K562 (cell line): ENCODE results near the gene MTRFR. TPM values are rescaled to one million over a fixed set of nuclear protein-coding genes. Genes with fewer than 3 reads are reported as not detected.

ENCODE experiments used
- ATAC-seq: fragments of 200-7000 bp; cut with Tn5 transposase; 3 replicates; pipeline ENCODE4 v1.9.1; 2020; ENCODE audit warnings: moderate library complexity
- BruUV-seq: library from RNA; stranded (reverse); fragments of 400-500 nt; replicated peaks from 2 replicates; lab custom pipeline; 2021; lab: Mats Ljungman, UMichigan
- CTCF ChIA-PET: fragments of 300-600 bp; formaldehyde crosslinking; extraction: SDS; loops from one replicate; lab custom pipeline; 2021; ENCODE audit warnings: low intra/inter-chr PET ratio; lab: Yijun Ruan, JAX
- POLR2A ChIA-PET: fragments of 300-600, 350-650 bp; sonication (Branson Sonifier 250); formaldehyde crosslinking; extraction: SDS; loops from one replicate; lab custom pipeline; 2021; ENCODE audit warnings: antibody characterized with exemption, inconsistent platforms; lab: Yijun Ruan, JAX
- DNase-seq, 4 experiments: peaks; one replicate each; pipeline versions ENCODE4 v3.0.0 to v3.0.0-alpha.2; 2011 to 2018; ENCODE audit warnings: low spot score in 3 of 4, mixed read lengths in 3 of 4; ENCODE audit errors: extremely low read depth in 1 of 4
- FAIRE-seq: peaks from 2 replicates; lab custom pipeline; 2011; peaks lifted over from hg19 to GRCh38; lab: Jason Lieb, UNC
- H2AFZ ChIP-seq: 2 replicates; pipeline ENCODE4 v1.6.0; 2011; ENCODE audit warnings: low read depth, low read length, control low read depth, inconsistent platforms
- H3K27ac ChIP-seq: fragments of 200-600 bp; 3 replicates; pipeline ENCODE4 v1.8.0; 2011; ENCODE audit warnings: low read depth, mild to moderate bottlenecking, control low read depth, inconsistent platforms, low read length, moderate library complexity, mixed read lengths; ENCODE audit errors: extremely low read depth
- H3K27me3 ChIP-seq, 2 experiments: fragments of 300-600 bp in 1 of 2; 2 replicates in 1 of 2; 3 replicates in 1 of 2; pipeline versions ENCODE4 v1.6.0 to v1.8.0; 2011; ENCODE audit warnings: inconsistent platforms in 2 of 2, low read length in 2 of 2, mild to moderate bottlenecking in 1 of 2, mixed read lengths in 1 of 2, moderate library complexity in 1 of 2; ENCODE audit not compliant: control insufficient read depth in 2 of 2, insufficient read depth in 2 of 2
- H3K36me3 ChIP-seq: fragments of 300-600 bp; 3 replicates; pipeline ENCODE4 v1.8.0; 2011; ENCODE audit warnings: mild to moderate bottlenecking, low read length, inconsistent platforms; ENCODE audit not compliant: control insufficient read depth, insufficient read depth
- H3K4me1 ChIP-seq, 2 experiments: fragments of 200-600 bp in 1 of 2; replicated peaks in 1 of 2; 2 replicates in 1 of 2; 3 replicates in 1 of 2; pipeline versions ENCODE4 v1.5.1 to v1.8.0; 2011; ENCODE audit warnings: inconsistent platforms in 2 of 2, low read length in 2 of 2, mild to moderate bottlenecking in 1 of 2, mixed read lengths in 1 of 2, moderate library complexity in 1 of 2; ENCODE audit not compliant: control insufficient read depth in 2 of 2, insufficient read depth in 2 of 2
- H3K4me2 ChIP-seq: 2 replicates; pipeline ENCODE4 v1.6.1; 2011; ENCODE audit warnings: low read length, control low read depth, inconsistent platforms, mixed read lengths; ENCODE audit not compliant: insufficient read depth
- H3K4me3 ChIP-seq: fragments of 200-600 bp; sonication (generic), shearing (Covaris generic); 2 replicates; pipeline ENCODE4 v1.5.1; 2016; ENCODE audit warnings: control low read depth, inconsistent platforms
- H3K79me2 ChIP-seq: fragments of 200-600 bp; 3 replicates; pipeline ENCODE4 v1.8.0; 2011; ENCODE audit warnings: low read length, inconsistent platforms; ENCODE audit not compliant: control insufficient read depth, insufficient read depth
- H3K9ac ChIP-seq, 2 experiments: 2 replicates each; pipeline versions ENCODE4 v1.6.0 to v1.6.1; 2011; ENCODE audit warnings: low read depth in 2 of 2, low read length in 2 of 2, control low read depth in 1 of 2, inconsistent platforms in 1 of 2, mild to moderate bottlenecking in 1 of 2, mixed read lengths in 1 of 2; ENCODE audit not compliant: insufficient read depth in 1 of 2
- H3K9me1 ChIP-seq: one replicate; pipeline ENCODE4 v1.6.0; 2011; ENCODE audit warnings: inconsistent platforms, mild to moderate bottlenecking, low read length, moderate library complexity; ENCODE audit not compliant: control insufficient read depth, insufficient read depth
- H3K9me3 ChIP-seq: replicated peaks from 2 replicates; pipeline ENCODE4 v1.5.1; 2011; ENCODE audit warnings: low read depth, low read length, inconsistent platforms; ENCODE audit not compliant: control insufficient read depth, insufficient read depth
- H4K20me1 ChIP-seq: replicated peaks from 2 replicates; pipeline ENCODE4 v1.6.1; 2011; ENCODE audit warnings: low read length, inconsistent platforms, mixed read lengths; ENCODE audit not compliant: control insufficient read depth, insufficient read depth
- CLOCK ChIP-seq: fragments of 250-450 bp; sonication (Bioruptor Pico); IDR thresholded peaks from 2 replicates; pipeline ENCODE4 v1.4.0; 2020; ENCODE audit warnings: mild to moderate bottlenecking, moderate library complexity, borderline replicate concordance
- IRF2 ChIP-seq: sonication (generic); formaldehyde crosslinking; IDR thresholded peaks from 2 replicates; pipeline ENCODE4 v1.8.1; 2022; ENCODE audit warnings: mild to moderate bottlenecking, missing genetic modification reagents
- POLR2G ChIP-seq: fragments of 200-400 bp; formaldehyde crosslinking; IDR thresholded peaks from 2 replicates; pipeline ENCODE4 v1.6.1; 2017; ENCODE audit warnings: low read depth, mild to moderate bottlenecking, antibody characterized with exemption, low read length, moderate library complexity
- RBM22 ChIP-seq: fragments of 200-400 bp; formaldehyde crosslinking; IDR thresholded peaks from 2 replicates; pipeline ENCODE4 v1.6.1; 2018; ENCODE audit warnings: low read length, low read depth; ENCODE audit not compliant: poor library complexity, severe bottlenecking
- TEAD4 ChIP-seq, 2 experiments: sonication (generic) in 1 of 2; formaldehyde crosslinking in 1 of 2; IDR thresholded peaks; 2 replicates each; pipeline versions ENCODE4 v1.6.1 to v1.8.0; 2012 to 2022; ENCODE audit warnings: borderline replicate concordance in 1 of 2, inconsistent platforms in 1 of 2, low read length in 1 of 2, mild to moderate bottlenecking in 1 of 2, missing genetic modification reagents in 1 of 2
- ZBTB7A ChIP-seq: IDR thresholded peaks from 2 replicates; pipeline ENCODE4 v1.6.1; 2011; ENCODE audit warnings: low read depth, mild to moderate bottlenecking, low read length, moderate library complexity, borderline replicate concordance; ENCODE audit not compliant: control insufficient read depth
- WGBS: fragments of 100-300 bp; shearing (Covaris generic); methylation state at CpG from one replicate; pipeline ENCODE4 v1.1.6; 2016; ENCODE audit warnings: low coverage, mixed read lengths; ENCODE audit not compliant: insufficient coverage; ENCODE audit errors: missing lambda C conversion rate; 5-methylcytosine and 5-hydroxymethylcytosine counted together
- in situ Hi-C: fragments of 300-500 bp; cut with MboI; formaldehyde crosslinking; loops from 4 replicates; pipeline ENCODE4 v1.15.0; 2018; ENCODE audit warnings: inconsistent platforms, mixed read lengths
- intact Hi-C: fragments of 100-400 bp; cut with micrococcal nuclease; formaldehyde crosslinking; loops from 2 replicates; pipeline ENCODE4 v1.14.2; 2022
- polyA plus RNA-seq, 8 experiments: library from polyadenylated mRNA; depleted of rRNA in 4 of 8; stranded (reverse) in 5 of 8; unstranded in 3 of 8; fragments of >200 nt; fragmentation: Nextera tagmentation in 2 of 8; fragmentation: Illumina TruSeq in 1 of 8; extraction: Ambion mirVana in 2 of 8; extraction: Trizol in 1 of 8; gene quantifications; 2 replicates each; pipeline versions ENCODE4 v1.2.1 to v1.2.3, GENCODE V29; 2011 to 2014; ENCODE audit warnings: inconsistent platforms in 1 of 8, missing spikeins in 1 of 8
- total RNA-seq, 7 experiments: library from RNA; depleted of rRNA in 6 of 7; stranded (reverse); fragments of >200 nt in 6 of 7; fragmentation: Illumina TruSeq in 2 of 7; extraction: Trizol in 2 of 7; gene quantifications; 2 replicates each; pipeline versions ENCODE4 v1.2.1 to v1.2.3, GENCODE V29; 2011 to 2021; ENCODE audit warnings: low replicate concordance in 1 of 7
- TF ChIP-seq, protein P1 (sequence below): IDR thresholded peaks from 2 replicates; pipeline ENCODE4 v1.6.1; 2016; ENCODE audit warnings: missing genetic modification characterization, missing compliant biosample characterization
- TF ChIP-seq, protein P2 (sequence below): fragments of 450-650 bp; IDR thresholded peaks from 2 replicates; pipeline ENCODE4 v1.6.1; 2016; ENCODE audit warnings: antibody characterized with exemption

The MTRFR gene
- total and polyA plus RNA-seq, 9 of the 15 experiments (the other 6 are each of a cell fraction or from before 2014, with no cell fraction given) = 16.7 to 55.6 (median 34.7) TPM

- H3K36me3 ChIP-seq = peaks cover 55% of the 10 kb centered on the region
These were observed 56.7 kb downstream of the MTRFR start for GRCh38 chr12:123289911-123290310.

DNA sequence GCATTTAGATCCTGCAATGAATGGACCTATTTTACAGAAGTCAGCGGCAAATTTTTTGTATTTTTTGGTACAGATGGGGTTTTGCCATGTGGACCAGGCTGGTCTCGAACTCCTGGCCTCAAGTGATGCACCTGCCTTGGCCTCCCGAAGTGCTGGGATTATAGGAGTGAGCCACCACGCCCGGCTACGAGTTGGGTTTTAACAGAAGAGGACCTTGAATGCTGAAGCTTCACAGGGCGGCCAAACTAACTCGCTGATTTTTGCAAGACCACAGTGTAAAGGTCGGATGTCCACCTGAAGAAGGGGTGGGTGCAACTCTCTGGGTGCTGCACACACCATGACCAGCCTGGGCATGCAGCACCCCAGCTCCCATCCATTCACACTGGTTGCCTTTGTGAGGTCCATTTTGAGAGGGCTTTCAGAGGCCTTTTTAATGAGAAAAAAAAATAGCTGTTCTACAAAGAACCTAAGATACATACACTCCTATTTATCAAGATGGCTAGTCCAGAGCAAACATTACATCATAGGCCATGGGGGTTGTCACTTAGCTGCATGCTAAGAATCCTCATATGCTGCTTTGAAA is 60.0 kb downstream of the MTRFR start:
- BruUV-seq = no TSS peak
- Histone ChIP-seq H3K27ac (no peak overlapping the region), H2AFZ (no peak overlapping the region), H3K79me2 (no peaks in the 10 kb centered on the region), H3K36me3 (peaks cover 85% of the 10 kb centered on the region), H3K27me3 (no peaks in the 10 kb centered on the region), H3K4me2 (no peak overlapping the region), H3K4me1 (peaks cover 0 to 3% of the 10 kb centered on the region in 2 experiments; a peak in 1 of 5 replicates), H3K4me3 (no peak overlapping the region), H3K9me3 (no peaks in the 10 kb centered on the region), H4K20me1 (no peaks in the 10 kb centered on the region), H3K9me1 (no peaks in the 10 kb centered on the region), H3K9ac (no peak overlapping the region)
- intact Hi-C loops = no loop called here
- no peak; the same call in 2 of the 3 replicates for ATAC-seq
- no peak for FAIRE-seq
- in situ Hi-C loops = no loop called here
- 96% methylated on average over 9 of the region's 9 CpGs for WGBS
- CTCF ChIA-PET = no interaction called here
- POLR2A ChIA-PET = interaction anchor here (1.2 kb wide), 1 partner anchor 11 kb away, joined by 3 read pairs; no protein-coding TSS in a partner anchor
- no peak for DNase-seq
- TF ChIP-seq IRF2 (CRISPR knock-in tag) (no peak), CLOCK (CRISPR knock-in tag) (no peak), ZBTB7A (no peak)
- TF ChIP-seq, protein P1, sequence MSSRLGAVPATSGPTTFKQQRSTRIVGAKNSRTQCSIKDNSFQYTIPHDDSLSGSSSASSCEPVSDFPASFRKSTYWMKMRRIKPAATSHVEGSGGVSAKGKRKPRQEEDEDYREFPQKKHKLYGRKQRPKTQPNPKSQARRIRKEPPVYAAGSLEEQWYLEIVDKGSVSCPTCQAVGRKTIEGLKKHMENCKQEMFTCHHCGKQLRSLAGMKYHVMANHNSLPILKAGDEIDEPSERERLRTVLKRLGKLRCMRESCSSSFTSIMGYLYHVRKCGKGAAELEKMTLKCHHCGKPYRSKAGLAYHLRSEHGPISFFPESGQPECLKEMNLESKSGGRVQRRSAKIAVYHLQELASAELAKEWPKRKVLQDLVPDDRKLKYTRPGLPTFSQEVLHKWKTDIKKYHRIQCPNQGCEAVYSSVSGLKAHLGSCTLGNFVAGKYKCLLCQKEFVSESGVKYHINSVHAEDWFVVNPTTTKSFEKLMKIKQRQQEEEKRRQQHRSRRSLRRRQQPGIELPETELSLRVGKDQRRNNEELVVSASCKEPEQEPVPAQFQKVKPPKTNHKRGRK (tag) = no peak
- TF ChIP-seq, protein P2, sequence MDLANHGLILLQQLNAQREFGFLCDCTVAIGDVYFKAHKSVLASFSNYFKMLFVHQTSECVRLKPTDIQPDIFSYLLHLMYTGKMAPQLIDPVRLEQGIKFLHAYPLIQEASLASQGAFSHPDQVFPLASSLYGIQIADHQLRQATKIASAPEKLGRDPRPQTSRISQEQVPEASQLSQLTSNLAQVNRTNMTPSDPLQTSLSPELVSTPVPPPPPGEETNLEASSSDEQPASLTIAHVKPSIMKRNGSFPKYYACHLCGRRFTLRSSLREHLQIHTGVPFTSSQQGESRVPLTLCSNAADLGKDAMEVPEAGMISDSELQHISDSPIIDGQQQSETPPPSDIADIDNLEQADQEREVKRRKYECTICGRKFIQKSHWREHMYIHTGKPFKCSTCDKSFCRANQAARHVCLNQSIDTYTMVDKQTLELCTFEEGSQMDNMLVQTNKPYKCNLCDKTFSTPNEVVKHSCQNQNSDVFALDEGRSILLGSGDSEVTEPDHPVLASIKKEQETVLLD = no peak

More at GRCh38 chr12:123289911-123290310, 56.7 kb downstream of the MTRFR start:
- Histone ChIP-seq H4K20me1 (no peaks in the 10 kb centered on the region), H3K79me2 (no peaks in the 10 kb centered on the region), H3K4me2 (no peak overlapping the region), H3K27me3 (no peaks in the 10 kb centered on the region), H2AFZ (no peak overlapping the region), H3K9me1 (no peaks in the 10 kb centered on the region), H3K9ac (no peak overlapping the region), H3K4me1 (peaks cover 0 to 3% of the 10 kb centered on the region in 2 experiments; a peak in 1 of 5 replicates), H3K9me3 (no peaks in the 10 kb centered on the region), H3K27ac (no peak overlapping the region)
- no TSS peak for BruUV-seq
- ATAC-seq = no peak
- ChIA-PET POLR2A (interaction anchor here (0.6 kb wide), 1 partner anchor 317 kb away, joined by 3 read pairs; no protein-coding TSS in a partner anchor), CTCF (no interaction called here)
- in situ Hi-C loops (no loop called here), intact Hi-C loops (no loop called here)
- no peak for DNase-seq
- FAIRE-seq = no peak
- peak; percentile 23; the same call in 1 of the 2 replicates for TF ChIP-seq POLR2G
- TF ChIP-seq TEAD4 (IDR thresholded peaks at IDR 0.05; ENCODE audit: low read length) = no peak
- no peak for TF ChIP-seq TEAD4 (CRISPR knock-in tag; IDR thresholded peaks at IDR 0.05; ENCODE audit: borderline replicate concordance)
- peak; percentile 43 for TF ChIP-seq RBM22
- TF ChIP-seq, all 486 proteins: peak for 2
- H3K4me3 ChIP-seq = no peak overlapping the region
- 95% methylated on average over 11 of the region's 11 CpGs for WGBS
